K562 (cell line): Measurements from ENCODE around the gene NR4A2. TPM values are rescaled to one million over a fixed set of nuclear protein-coding genes. Genes with fewer than 3 reads are reported as not detected.

ENCODE experiments used
- CREM ChIP-seq: IDR thresholded peaks from 2 replicates; pipeline ENCODE4 v1.6.1; 2014; ENCODE audit warnings: antibody characterized with exemption, low read depth
- FOXP4 ChIP-seq: sonication (generic); formaldehyde crosslinking; IDR thresholded peaks from 2 replicates; pipeline ENCODE4 v1.8.0; 2022; ENCODE audit warnings: mild to moderate bottlenecking, missing genetic modification reagents, borderline replicate concordance
- HCFC1 ChIP-seq: IDR thresholded peaks from 2 replicates; pipeline ENCODE4 v1.6.1; 2012; ENCODE audit warnings: low read depth, low read length, improper control_type of control experiment
- NR4A1 ChIP-seq, 2 experiments: fragments of 250-450 bp in 1 of 2; fragments of 450-650 bp in 1 of 2; sonication (Bioruptor Pico) in 1 of 2; IDR thresholded peaks; 2 replicates each; pipeline versions ENCODE4 v1.4.0 to v1.6.1; 2016 to 2020; ENCODE audit warnings: mild to moderate bottlenecking in 2 of 2, missing compliant biosample characterization in 1 of 2, missing genetic modification characterization in 1 of 2, moderate library complexity in 1 of 2
- PYGO2 ChIP-seq: fragments of 450-650 bp; IDR thresholded peaks from 2 replicates; pipeline ENCODE4 v1.6.1; 2016; ENCODE audit warnings: mild to moderate bottlenecking, missing genetic modification characterization, moderate library complexity, missing compliant biosample characterization
- SNRNP70 ChIP-seq: fragments of 200-400 bp; formaldehyde crosslinking; optimal IDR thresholded peaks from 2 replicates; pipeline ENCODE3; 2017; ENCODE audit warnings: low read depth, low read length
- TBP ChIP-seq: optimal IDR thresholded peaks from 2 replicates; pipeline ENCODE3; 2011; ENCODE audit warnings: low read depth, low read length, improper control_type of control experiment
- XRCC3 ChIP-seq: fragments of 450-650 bp; IDR thresholded peaks from 2 replicates; pipeline ENCODE4 v1.6.1; 2017; ENCODE audit warnings: mild to moderate bottlenecking, moderate library complexity
- ZBTB33 ChIP-seq: sonication (generic); formaldehyde crosslinking; IDR thresholded peaks from 2 replicates; pipeline ENCODE4 v1.8.1; 2023; ENCODE audit warnings: mild to moderate bottlenecking, missing genetic modification reagents
- ZBTB8A ChIP-seq: fragments of 450-650 bp; IDR thresholded peaks from 2 replicates; pipeline ENCODE4 v1.6.1; 2018; ENCODE audit warnings: mild to moderate bottlenecking, moderate library complexity; ENCODE audit not compliant: partially characterized antibody
- ZNF609 ChIP-seq: sonication (generic); formaldehyde crosslinking; IDR thresholded peaks from 2 replicates; pipeline ENCODE4 v1.8.1; 2023; ENCODE audit warnings: missing genetic modification reagents, mild to moderate bottlenecking, borderline replicate concordance
- polyA plus RNA-seq, 8 experiments: library from polyadenylated mRNA; depleted of rRNA in 4 of 8; stranded (reverse) in 5 of 8; unstranded in 3 of 8; fragments of >200 nt; fragmentation: Nextera tagmentation in 2 of 8; fragmentation: Illumina TruSeq in 1 of 8; extraction: Ambion mirVana in 2 of 8; extraction: Trizol in 1 of 8; gene quantifications; 2 replicates each; pipeline versions ENCODE4 v1.2.1 to v1.2.3, GENCODE V29; 2011 to 2014; ENCODE audit warnings: inconsistent platforms in 1 of 8, missing spikeins in 1 of 8
- total RNA-seq, 7 experiments: library from RNA; depleted of rRNA in 6 of 7; stranded (reverse); fragments of >200 nt in 6 of 7; fragmentation: Illumina TruSeq in 2 of 7; extraction: Trizol in 2 of 7; gene quantifications; 2 replicates each; pipeline versions ENCODE4 v1.2.1 to v1.2.3, GENCODE V29; 2011 to 2021; ENCODE audit warnings: low replicate concordance in 1 of 7
- TF ChIP-seq, protein P1 (sequence below): fragments of 250-450 bp; sonication (Bioruptor Pico); IDR thresholded peaks from 2 replicates; pipeline ENCODE4 v1.8.0; 2022; ENCODE audit warnings: moderate library complexity, mild to moderate bottlenecking, inconsistent platforms
- TF ChIP-seq, protein P2 (sequence below): IDR thresholded peaks from 2 replicates; pipeline ENCODE4 v1.6.1; 2011; ENCODE audit not compliant: insufficient read length; ENCODE audit errors: extremely low read depth
- TF ChIP-seq, protein P3 (sequence below): fragments of 450-650 bp; IDR thresholded peaks from 2 replicates; pipeline ENCODE4 v1.6.1; 2017; ENCODE audit warnings: antibody characterized with exemption

Gene NR4A2
- total and polyA plus RNA-seq, 9 of the 15 experiments (the other 6 are each of a cell fraction or from before 2014, with no cell fraction given), result 0.94 to 5.1 (median 1.3) TPM

DNA sequence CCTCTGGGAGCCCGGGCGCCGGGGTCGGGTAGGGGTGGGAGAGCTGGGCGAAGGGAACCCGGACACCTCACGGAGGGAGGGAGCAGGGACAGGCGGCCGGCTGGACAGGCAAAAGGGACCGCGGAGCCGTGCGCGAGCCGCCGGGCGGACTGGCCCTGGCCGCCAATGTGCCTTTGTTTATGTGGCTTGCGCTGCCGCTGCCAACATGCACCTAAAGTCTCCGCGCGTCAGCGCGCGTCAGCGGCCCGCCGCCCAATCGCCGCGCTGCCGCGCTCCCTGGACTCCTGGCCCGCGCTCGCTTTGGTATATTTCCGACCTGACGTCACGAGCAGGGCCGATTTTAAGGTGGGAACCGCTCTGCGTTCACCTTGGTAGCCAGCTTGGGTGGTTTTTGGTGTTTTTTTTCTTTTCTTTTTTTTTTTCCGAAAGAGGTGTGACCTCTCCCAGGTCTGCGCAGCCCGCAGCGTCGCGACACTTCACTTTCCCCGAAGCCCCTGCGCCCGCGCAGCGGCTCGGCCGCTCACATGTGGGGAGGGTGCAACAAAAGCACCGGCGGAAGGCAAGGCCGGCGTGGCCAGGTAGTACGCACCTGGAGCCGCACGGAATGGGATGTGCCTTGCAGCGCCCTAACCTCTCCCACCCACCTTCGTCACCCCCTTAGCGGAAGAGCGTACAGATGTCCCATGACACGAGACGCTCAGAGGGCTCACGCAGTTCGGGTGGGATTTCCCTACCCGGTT, at the start of gene NR4A2 (continued):
- TF ChIP-seq, protein P1, sequence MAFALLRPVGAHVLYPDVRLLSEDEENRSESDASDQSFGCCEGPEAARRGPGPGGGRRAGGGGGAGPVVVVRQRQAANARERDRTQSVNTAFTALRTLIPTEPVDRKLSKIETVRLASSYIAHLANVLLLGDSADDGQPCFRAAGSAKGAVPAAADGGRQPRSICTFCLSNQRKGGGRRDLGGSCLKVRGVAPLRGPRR (CRISPR knock-in tag), result no peak
- no peak for TF ChIP-seq XRCC3
- TF ChIP-seq ZBTB8A, result no peak
- no peak for TF ChIP-seq SNRNP70
- TF ChIP-seq TBP, result peak; percentile 92
- TF ChIP-seq ZBTB33 (CRISPR knock-in tag), result peak; percentile 56; the same call in 1 of the 2 replicates
- TF ChIP-seq, protein P2, sequence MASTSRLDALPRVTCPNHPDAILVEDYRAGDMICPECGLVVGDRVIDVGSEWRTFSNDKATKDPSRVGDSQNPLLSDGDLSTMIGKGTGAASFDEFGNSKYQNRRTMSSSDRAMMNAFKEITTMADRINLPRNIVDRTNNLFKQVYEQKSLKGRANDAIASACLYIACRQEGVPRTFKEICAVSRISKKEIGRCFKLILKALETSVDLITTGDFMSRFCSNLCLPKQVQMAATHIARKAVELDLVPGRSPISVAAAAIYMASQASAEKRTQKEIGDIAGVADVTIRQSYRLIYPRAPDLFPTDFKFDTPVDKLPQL, result peak; percentile 10
- TF ChIP-seq HCFC1, result no peak
- TF ChIP-seq ZNF609 (CRISPR knock-in tag), result no peak
- TF ChIP-seq PYGO2 (tag), result no peak
- no peak for TF ChIP-seq FOXP4 (CRISPR knock-in tag)
- no peak for TF ChIP-seq NR4A1 (CRISPR knock-in tag; IDR thresholded peaks at IDR 0.05)
- TF ChIP-seq NR4A1 (tag; IDR thresholded peaks at IDR 0.05), result 0 out of 2 replicates have a peak, but pooled peaks have one; percentile 32
- TF ChIP-seq, protein P3, sequence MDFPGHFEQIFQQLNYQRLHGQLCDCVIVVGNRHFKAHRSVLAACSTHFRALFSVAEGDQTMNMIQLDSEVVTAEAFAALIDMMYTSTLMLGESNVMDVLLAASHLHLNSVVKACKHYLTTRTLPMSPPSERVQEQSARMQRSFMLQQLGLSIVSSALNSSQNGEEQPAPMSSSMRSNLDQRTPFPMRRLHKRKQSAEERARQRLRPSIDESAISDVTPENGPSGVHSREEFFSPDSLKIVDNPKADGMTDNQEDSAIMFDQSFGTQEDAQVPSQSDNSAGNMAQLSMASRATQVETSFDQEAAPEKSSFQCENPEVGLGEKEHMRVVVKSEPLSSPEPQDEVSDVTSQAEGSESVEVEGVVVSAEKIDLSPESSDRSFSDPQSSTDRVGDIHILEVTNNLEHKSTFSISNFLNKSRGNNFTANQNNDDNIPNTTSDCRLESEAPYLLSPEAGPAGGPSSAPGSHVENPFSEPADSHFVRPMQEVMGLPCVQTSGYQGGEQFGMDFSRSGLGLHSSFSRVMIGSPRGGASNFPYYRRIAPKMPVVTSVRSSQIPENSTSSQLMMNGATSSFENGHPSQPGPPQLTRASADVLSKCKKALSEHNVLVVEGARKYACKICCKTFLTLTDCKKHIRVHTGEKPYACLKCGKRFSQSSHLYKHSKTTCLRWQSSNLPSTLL, result no peak
- peak; percentile 95 for TF ChIP-seq CREM
